Right ventricle myocardium superior (tissue), 1 donor: ENCODE data around the gene NXPH4. TPM values are rescaled to one million over a fixed set of nuclear protein-coding genes. Genes with fewer than 3 reads are reported as not detected.

ENCODE experiments used
- ATAC-seq: fragments of 200-7000 bp; cut with Tn5 transposase; one replicate; pipeline ENCODE4 v1.9.1; 2020; ENCODE audit warnings: mild to moderate bottlenecking; ENCODE audit not compliant: poor library complexity
- DNase-seq: peaks from one replicate; pipeline ENCODE4 v3.0.0-alpha.2; 2020
- intact Hi-C: fragments of 100-400 bp; cut with DNase I; formaldehyde crosslinking; loops from one replicate; pipeline ENCODE4 v1.11.2; 2022
- microRNA-seq: library from miRNA; unstranded; fragments of <30 nt; microRNA quantifications from one replicate; pipeline ENCODE4 v1.2.0, GENCODE V29; 2020
- total RNA-seq: library from RNA; stranded (reverse); fragmentation: NEBNext Ultra II Directional; extraction: Animal tissue kit (Norgen Biotek cat#: 25700); gene quantifications from one replicate; pipeline ENCODE4 v1.2.1, GENCODE V29; 2021
- donor health status: DM: no; HTN: yes; CAD: no; lungs with severe emphysema.

NXPH4 gene
- total RNA-seq, 1 donor from 2014 or later, result 0.70 TPM

DNA sequence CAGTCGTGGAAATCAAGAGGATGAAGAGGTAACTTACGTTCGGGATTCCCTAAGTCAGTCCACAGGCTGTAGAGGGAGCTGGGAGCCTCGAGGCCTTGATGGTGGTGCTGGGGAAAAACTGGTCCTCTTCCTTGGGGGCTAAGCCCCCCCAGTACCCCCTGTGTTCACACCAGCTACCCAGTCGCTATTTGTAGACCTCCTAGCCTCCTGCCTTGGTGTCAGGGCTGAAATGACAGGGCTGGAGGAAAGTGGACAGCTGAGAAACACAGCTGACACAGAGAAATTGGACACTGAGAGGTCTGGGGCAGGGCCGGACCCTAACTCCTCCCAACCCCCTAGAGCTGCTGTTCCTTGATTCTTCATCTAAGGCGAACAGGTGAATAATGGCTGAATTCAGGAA is 34.4 kb downstream of the NXPH4 start, which contains the start of gene STAC3:
Gene STAC3, minus strand, starts transcription at position 232 of the 400 bp plus-strand sequence. CDS start 1,551 bp downstream, outside the sequence.
- ATAC-seq, result no peak
- no peak for DNase-seq
- intact Hi-C loops, result no loop called here

DNA sequence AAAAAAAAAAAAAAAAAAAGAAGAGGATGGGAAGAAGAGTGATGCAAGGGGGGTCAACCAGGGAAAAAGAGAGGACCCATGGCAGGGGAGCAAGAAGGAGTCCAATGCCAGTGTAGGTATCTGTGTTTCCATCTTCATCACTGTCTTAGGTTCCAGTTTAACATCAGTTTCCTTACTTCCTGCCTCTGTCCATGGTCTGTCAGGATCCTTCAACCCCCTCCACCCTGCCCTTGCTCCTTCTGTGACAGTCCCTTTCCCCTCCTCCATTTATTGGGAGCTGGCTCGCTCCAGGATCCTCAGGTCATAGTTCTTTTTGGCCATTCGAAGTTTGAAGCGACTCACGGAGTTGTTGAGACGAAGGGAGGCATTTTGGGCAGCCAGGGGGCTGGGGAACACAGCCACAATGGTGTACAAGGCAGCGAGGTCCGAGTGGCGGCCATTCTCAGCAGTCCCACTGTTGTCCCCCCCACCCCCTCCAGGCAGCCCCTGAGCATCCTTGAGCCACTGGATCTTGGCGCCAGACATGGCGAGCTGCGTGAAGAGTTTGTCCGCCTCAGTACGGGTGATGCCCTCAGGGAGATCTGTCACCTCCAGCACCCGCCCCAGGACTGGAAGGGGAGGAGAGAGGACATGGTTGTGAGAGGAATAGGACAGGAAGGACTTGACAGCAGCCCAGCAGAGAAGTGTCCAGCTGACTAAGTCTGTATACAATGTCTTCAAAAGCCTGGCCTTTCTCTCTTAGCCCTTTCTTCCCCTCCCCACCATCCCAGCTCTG is 38.1 kb downstream of the NXPH4 start:
- DNase-seq, result no peak
- intact Hi-C loops, result no loop called here
- ATAC-seq, result no peak

DNA sequence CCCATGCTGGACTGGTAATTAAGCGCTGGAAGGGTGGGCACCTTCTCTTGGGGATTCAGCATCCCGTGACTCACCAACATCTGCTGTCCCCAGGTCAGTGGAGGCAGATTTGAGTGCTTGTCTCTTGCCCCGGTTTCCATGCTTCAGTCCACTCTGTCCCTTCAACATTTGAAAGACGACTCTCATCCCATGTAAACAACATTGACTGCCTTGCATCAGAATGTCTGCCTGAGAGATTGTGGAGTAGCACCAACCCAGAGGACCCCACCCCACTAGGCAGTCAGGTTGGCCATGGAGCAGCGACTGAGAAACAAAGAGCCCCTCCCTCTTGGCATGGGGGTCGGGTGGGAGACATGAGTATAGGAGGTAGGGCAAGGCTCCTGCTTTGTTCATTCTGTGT is 39.3 kb downstream of the NXPH4 start:
- no peak for DNase-seq
- intact Hi-C loops, result no loop called here

DNA sequence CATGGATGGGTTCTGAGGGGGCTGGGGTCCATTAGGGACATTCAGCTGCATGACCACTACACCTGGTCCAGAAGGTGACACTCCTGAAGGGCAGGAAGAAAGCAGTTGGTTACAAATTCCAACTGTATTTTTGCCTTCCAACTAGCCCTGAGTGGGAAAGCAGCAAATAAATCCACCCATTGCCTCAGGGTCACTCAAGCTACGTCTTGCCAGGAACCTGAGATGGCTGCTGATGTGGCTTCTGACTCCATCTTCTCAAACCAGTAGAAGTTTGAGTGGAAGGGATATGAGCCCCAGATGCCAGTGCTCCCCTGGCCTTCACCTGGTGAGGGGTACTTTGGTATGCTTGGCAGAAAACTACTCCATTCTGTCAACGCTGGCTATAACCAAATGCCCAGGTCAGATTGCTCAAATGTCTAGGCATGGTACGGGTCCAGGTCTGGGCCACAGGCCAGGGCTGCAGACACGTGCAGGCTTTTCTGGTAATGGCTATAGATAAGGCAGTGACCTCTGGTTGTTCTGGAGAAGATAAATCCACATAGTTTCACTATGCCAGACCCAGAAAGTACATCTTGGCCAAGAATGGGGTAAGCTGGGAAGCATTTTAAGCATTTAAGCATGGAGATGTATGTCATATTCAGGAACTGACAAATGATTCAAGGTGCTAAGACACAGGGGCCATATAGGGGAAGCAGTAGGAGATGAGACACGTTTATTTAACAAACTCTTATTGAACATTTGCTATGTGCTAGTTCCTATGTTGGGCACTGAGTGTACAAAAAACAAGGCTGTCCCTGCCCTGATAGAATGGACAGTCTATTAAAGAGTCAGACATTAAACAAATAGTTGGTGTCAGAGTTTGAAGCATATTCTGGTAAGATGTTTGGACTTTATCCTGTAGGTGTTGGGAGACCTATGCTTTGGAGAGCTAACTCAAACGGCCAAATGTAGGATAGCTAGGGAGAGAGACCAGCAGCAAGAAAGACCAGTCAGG is 42.7 kb downstream of the NXPH4 start:
- ATAC-seq (peak; percentile 84), DNase-seq (peak; percentile 81)
- intact Hi-C loops, result no loop called here

More for the DNA sequence above, 39.3 kb downstream of the NXPH4 start:
- no peak for ATAC-seq

DNA sequence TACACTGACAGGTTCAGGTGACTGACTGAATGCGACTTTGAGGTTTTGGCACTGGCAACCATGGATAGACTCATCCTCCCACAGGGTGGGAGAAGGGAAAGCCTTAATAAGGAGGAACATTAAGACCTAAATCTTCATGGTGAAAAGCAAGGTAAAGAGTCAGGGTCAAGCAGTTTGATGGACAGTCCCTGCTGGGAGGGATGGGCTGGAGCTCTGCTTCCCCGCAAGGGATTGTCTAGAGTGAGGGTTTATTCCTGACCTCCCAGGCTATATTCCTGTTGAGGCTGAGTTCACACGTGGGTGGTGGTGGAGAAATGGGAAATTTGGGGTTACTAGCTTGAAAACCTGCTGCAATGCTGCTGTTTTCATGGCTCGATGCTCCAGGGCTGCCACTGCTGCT is 43.8 kb downstream of the NXPH4 start:
- DNase-seq (no peak), ATAC-seq (no peak)
- intact Hi-C loops, result no loop called here

DNA sequence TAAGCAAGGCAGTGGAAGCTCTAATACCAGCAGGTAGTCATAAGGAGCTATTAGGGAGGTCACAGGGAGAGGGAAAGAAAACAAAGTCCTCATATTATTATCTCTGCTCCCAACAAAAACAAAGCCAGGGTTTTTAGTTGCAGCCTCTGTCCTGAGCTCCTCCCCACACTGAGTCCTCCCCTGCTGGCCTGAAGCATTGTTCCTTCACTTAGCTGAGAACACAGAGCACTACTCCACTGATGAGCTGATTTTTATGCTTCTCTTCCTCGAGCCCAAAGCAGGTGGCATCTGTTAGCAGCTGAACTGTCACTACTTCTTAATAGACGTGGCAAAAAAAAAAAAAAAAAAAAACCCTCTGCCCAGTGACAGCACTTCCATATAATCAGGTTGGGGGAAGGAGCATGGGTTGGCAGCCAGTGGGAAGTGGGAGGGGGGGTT is 44.9 kb downstream of the NXPH4 start:
- intact Hi-C loops, result no loop called here
- DNase-seq (no peak), ATAC-seq (peak; percentile 46)

DNA sequence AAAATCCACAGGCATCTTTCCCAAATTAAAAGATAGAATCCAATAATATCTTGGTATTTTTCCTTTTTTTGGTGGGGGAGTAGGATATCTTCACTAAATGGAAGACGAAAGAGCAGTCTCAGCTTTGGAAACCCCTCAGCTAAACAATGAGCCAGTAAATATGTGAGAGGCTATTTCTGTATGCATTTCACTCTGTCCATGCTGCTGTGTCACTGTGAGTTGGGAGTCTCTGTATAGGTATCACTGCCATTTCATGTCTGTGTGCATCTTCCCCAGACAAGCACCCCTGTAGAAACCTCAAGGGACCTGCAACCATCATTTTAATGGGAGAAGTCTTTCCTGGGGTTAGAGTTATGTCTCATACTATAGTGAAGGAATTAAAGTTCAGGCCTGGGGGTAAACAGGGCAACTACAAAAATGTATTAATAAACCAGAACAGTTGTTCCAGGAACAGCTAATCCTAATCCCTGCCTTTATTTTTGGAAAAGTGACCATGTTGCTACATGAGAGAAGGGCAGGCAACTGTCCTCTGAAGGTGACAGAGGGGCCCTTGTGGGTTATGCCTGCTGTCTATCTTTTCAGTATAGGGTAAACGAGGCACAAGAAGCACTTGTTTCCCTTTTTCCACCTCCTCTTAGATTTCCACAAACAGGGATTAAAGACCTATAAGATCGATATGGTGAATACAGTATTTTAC is 45.7 kb downstream of the NXPH4 start:
- intact Hi-C loops, result no loop called here
- DNase-seq (no peak), ATAC-seq (peak; percentile 18)

DNA sequence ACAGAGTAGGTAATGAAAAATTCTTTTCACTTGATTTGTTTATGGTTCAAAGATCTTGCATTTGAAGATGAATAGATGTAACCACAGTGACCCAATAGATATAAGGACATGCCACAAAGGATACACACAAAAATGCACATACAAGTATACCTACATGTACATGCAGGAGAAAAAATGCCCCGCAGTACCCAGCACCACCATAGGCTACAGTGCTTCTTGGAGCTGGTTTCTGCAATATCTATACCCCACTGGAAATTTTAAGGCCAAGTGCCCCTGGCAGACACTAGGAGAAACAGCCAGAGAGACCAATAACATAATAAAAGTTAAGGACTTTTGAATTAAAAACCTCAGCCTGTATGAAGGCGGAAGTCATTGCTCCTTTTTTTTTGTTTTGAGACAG is 46.5 kb downstream of the NXPH4 start:
- DNase-seq (no peak), ATAC-seq (no peak)
- intact Hi-C loops, result no loop called here

DNA sequence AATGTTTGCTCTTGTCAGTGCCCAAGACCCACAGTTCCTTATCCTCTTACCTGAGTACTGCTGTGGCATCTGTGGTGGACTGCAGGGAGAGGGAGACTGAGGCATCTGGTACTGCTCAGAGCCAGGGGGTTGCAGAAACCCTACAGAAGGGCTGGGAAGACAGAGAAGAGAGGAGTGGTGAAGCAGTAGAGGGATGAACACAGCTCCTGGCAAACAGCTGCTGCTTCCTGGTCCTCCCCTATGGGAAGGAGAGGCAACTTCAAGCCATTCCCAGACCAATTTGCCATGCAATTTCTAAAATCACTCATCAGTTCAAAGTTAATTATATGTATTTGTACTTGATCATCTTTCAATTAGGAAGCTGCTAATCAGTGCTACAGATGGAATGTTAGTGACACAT is 50.1 kb downstream of the NXPH4 start:
- ATAC-seq, result no peak
- intact Hi-C loops, result no loop called here
- DNase-seq, result no peak

DNA sequence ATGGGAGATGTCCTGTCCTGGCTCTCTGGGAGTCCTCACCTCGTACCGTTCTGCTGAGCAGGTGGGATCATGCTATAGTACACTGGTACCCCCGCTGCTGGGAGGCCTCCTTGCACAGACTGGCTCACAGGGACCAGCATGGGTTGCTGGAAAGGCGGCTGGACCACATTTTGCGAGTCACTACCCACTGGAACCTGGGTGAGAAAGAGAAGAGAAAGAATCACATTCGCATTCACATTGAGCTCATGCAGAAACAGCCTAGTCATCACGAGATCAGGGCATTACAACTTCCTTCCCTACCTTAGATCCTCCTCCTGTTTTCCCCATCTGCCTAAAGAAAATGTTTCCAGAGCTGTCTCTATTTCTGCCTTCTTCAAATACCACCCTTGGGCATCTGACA is 51.7 kb downstream of the NXPH4 start:
- ATAC-seq, result no peak

DNA sequence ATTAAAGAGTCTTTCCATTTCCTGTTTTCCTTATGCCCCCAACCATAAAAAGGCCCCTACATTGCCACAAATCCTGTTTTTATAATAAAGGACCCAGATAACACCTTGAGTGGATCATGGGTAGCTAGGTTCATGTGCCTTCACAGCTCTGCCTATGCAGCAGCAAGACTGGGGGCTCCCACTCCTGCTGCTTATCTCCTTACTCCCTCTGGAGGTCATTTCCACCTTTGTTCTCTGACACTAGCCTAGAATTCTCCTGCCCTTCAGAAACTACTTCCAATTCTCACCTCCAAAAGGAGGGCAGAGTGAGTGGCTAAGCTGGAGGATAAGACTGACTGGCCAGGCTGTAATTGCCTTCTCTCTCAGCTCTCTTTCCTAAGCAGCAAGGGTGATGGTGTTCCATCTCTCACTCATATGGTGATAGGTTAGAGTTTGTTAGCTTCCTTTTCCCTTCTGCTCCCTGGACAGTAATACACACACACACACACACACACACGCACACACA is 54.4 kb downstream of the NXPH4 start:
- intact Hi-C loops, result no loop called here
- DNase-seq, result no peak
- no peak for ATAC-seq

More for the DNA sequence above, 51.7 kb downstream of the NXPH4 start:
- intact Hi-C loops, result no loop called here
- DNase-seq, result no peak

DNA sequence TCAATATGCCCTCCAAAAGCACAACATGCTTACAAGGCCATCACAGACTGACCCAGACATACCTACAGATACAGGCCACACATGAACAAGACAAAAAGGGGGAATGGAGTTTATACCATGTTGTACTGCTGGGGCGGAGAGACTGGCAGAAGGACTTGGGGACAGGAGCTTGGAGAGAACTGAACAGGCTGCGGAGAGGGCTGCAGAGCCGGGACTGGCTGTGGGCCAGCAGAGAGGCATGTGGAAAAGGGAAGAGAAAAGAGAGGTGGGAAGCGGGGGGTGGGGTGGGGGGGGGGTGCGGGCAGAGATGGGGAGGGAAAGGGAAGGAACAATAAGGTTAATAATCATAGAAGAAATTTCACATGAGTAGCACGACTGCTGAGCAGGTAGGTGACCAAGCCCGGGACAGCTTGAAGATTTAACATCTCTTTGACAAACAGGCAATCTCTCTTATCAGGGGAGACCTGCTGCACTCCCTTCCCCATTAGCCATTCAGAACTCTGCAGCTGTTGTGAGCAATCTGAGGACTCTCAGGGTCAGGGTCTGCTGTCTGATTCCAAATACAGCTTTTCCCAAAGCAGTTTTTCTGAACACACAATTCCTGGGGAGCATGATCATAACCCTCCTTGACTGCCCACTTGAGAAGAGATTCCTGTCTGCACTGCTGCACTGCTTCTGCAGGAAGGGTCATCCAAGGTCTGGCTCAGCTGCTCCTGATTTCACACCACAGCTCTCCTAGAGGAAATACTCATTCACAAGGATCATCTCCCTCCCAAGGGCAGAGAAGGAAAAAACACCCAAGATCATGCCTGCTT is 56.0 kb downstream of the NXPH4 start:
- peak; percentile 88 for ATAC-seq
- intact Hi-C loops, result no loop called here
- DNase-seq, result peak; percentile 61

DNA sequence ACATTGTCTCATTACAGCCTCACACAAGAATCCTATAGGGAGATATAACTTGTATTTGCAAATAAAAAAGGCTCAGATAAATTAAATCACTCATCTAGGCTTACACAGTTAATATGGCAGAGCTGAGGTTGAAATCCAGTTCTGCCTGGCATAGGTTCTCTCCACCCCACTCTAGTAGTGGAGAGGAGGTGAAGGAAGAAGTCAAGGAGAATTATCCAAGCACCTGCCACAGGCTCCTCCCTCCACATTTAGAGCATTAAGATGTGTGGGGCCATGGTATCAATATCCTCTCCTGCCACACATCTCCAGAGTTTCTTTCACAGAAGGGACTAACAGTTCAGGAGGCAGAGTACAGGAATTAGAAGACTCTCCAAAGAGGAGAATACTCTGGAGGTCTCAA is 56.9 kb downstream of the NXPH4 start:
- intact Hi-C loops, result no loop called here
- DNase-seq (no peak), ATAC-seq (no peak)

Small RNA genes within 50 kb of the gene (microRNA-seq; reads per million reads assigned to microRNA genes)
- not detected for gene MIR1228

Other genes starting within 250 kb of the NXPH4 start
- 3.0 TPM for gene ZBTB39, start 210.2 kb upstream of the NXPH4 start, total RNA-seq
- not detected for gene TAC3, start 200.3 kb upstream of the NXPH4 start, total RNA-seq
- gene MYO1A, start 166.7 kb upstream of the NXPH4 start, total RNA-seq, result 0.08 TPM
- 3.0 TPM for gene NEMP1, start 138.0 kb upstream of the NXPH4 start, total RNA-seq
- 10.3 TPM for gene NAB2, start 127.7 kb upstream of the NXPH4 start, total RNA-seq
- 49.5 TPM for gene STAT6, start 105.4 kb upstream of the NXPH4 start, total RNA-seq
- 121 TPM for gene LRP1, start 88.3 kb upstream of the NXPH4 start, total RNA-seq
- gene LRP1-AS, start 69.2 kb upstream of the NXPH4 start, total RNA-seq, result not detected
- 26.8 TPM for gene SHMT2, start 12.9 kb downstream of the NXPH4 start, total RNA-seq
- gene STAC3, start 34.4 kb downstream of the NXPH4 start, total RNA-seq, result 1.2 TPM
- gene R3HDM2, start 214.2 kb downstream of the NXPH4 start, total RNA-seq, result 48.9 TPM
- gene INHBC, start 218.0 kb downstream of the NXPH4 start, total RNA-seq, result not detected
- gene INHBE, start 238.5 kb downstream of the NXPH4 start, total RNA-seq, result not detected
- 0.56 TPM for gene GLI1, start 243.0 kb downstream of the NXPH4 start, total RNA-seq